Measurements from ENCODE around the gene HOOK2.
"Not testable (repeated sequence)": the region's sequence is repeated elsewhere in the genome, so short reads cannot be mapped to it uniquely, and the experiment has no call there.

The HOOK2 gene

DNA sequence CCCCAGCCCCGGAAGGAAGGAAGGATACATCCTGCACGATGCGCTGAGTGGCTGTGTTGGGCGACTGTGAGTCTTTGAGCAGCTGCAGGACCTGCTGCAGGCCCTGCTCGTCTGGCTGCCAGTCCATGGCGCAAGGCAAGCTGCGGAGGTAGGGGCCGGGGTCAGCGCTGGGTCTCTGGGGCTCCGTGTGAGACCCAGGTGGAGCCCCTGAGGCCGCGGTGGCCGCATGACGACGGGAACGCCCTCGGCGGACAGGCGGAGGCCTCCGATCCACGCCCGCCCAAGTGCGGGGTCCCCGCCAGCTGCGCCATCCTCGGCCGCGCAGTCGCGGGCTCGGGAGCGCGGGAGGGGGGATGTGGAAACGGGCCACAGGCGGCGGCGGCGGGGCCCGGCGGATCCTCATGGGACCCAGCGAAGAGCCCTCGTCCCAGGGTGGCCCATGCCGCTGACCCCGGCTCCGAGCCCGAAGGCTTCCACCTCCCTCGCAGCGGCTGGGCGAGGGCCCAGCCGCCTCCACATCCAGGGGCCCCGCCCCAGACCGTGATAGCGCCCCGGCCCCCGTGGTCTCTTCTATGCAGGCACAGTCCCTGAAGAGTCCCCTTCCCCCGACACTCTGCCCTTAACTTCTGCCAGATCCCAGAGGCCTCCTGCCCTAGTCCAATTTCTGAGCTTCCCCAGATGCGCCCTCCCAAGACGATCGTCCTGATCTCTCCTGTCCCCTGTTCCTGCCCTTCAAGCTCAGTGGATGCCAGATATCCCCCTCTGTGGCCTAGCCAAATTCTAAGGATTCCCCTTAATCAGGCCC is 54.3 kb downstream of the HOOK2 start:
- no peak for DNase-seq (ENCODE audit: low spot score)

DNA sequence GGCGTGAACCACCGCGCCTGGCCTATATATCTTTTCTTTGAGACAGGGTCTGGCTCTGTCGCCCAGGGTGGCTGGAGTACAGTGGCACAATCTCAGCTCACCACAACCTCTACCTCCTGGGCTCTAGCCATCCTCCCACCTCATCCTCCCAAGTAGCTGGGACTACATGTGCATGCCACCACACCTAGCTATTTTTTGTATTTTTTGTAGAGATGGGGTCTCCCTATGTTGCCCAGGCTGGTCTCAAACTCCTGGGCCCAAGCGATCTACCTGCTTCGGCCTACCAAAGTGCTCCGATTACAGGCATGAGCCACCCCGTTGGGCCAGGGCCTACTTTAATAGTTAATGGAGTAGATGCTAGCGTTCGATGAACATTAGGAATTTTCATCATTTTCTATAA is 55.1 kb downstream of the HOOK2 start:
- no peak for DNase-seq (ENCODE audit: low spot score)

DNA sequence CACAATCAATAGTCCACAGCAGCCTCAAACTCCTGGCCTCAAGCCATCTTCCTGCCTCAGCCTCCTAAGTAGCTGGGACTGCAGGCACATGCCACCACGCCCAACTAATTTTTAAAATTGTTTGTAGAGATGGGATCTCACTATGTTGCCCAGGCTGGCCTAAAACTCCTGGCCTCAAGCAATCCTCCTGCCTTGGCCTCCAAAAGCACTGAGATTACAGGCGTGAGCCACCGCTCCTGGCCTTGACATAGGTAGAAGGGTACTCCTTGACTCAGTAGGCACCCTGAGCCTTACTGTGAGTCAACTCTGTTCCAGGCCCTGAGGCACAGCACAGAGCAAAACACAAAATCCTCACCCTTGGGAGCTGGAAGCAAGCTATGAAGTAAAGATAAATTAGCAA is 59.4 kb downstream of the HOOK2 start:
- no peak for DNase-seq (ENCODE audit: low spot score)

DNA sequence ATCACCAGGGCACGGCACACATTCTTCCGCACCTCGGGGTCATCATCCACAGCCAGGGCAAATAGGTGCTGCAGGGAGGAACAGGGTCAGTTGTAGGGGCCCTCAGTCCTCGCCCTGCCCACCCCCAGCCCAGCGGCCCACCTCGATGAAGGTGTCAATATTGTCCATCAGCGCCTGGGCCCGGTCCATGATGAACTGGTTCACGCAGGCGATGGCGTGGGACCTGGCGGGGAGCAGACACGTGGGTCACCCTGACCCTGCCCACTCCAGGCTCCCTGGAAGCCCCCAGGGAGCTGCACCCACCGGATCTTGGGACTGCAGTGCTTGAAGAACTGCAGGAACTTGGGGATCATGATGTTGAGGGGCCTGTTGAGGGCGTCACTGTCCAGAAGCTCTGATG is 60.2 kb downstream of the HOOK2 start:
- DNase-seq (ENCODE audit: low spot score): no peak

DNA sequence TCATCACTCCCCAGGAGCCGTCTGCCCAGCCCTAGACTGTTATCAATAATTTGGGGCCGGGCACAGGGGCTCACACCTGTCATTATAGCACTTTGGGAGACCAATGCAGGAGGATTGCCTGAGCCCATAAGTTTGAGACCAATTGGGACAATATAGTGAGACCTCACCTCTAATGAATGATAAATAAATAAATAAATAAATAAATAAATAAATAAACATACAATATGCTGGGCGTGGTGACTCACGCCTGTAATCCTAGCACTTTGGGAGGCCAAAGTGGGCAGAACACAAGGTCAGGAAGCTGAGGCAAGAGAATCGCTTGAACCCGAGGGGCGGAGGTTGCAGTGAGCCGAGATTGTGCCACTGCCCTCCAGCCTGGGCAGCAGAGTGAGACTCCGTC is 62.0 kb downstream of the HOOK2 start:
- DNase-seq (ENCODE audit: low spot score): not testable (repeated sequence)

Data from hematopoietic multipotent progenitor cell treated with erythropoietin and hydrocortisone succinate and interleukin-3 and kit ligand, for 17 days (in vitro differentiated cells).